ENCODE results near the gene ITGB4. TPM values are rescaled to one million over a fixed set of nuclear protein-coding genes. Genes with fewer than 3 reads are reported as not detected.

The ITGB4 gene
- total RNA-seq, 1 donor from 2014 or later: 6.6 TPM

DNA sequence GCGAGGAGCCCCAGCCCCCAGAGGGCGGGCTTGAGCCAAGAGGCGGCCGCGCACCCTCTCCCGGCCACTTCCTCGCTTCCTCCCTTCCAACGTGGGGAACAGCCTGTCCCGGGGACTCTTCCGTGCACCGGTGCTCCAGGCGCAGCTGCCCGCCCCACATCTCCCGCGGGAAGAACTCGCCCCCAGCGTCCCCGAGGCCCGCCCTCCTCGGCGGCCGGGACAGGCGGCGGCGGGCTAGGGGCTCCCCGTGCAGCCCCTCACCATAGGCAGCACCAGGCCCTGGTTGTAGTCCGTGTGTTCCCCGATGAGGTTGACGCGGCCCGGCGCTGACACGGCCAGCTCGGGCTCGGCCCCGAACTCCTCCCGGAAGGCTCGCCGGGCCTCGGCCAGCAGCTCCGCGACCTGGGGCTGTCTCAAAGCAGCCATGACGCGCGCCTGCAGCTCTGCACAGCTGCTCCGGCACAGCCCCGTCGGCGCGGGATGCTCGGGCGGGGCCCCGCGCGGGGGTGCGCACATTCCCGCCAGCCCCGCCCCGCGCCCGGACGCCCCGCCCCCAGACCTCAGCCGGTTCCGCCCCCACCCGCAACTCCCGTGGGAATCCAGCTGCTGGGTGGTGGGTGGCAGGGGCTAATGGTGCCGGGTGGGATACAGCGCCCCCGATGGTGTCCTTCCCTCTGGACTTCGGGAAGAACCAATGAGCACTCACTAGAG lies 43.6 kb downstream of the ITGB4 start, which contains the start of gene GALK1:
Gene GALK1, minus strand, starts transcription at position 482 of the 711 bp plus-strand sequence. Its CDS starts 56 bp downstream, at position 426.
- TF ChIP-seq, protein P1, sequence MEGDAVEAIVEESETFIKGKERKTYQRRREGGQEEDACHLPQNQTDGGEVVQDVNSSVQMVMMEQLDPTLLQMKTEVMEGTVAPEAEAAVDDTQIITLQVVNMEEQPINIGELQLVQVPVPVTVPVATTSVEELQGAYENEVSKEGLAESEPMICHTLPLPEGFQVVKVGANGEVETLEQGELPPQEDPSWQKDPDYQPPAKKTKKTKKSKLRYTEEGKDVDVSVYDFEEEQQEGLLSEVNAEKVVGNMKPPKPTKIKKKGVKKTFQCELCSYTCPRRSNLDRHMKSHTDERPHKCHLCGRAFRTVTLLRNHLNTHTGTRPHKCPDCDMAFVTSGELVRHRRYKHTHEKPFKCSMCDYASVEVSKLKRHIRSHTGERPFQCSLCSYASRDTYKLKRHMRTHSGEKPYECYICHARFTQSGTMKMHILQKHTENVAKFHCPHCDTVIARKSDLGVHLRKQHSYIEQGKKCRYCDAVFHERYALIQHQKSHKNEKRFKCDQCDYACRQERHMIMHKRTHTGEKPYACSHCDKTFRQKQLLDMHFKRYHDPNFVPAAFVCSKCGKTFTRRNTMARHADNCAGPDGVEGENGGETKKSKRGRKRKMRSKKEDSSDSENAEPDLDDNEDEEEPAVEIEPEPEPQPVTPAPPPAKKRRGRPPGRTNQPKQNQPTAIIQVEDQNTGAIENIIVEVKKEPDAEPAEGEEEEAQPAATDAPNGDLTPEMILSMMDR (IDR thresholded peaks at IDR 0.05; ENCODE audit: insufficient read depth, low read depth, low read length): no peak
- no peak for TF ChIP-seq EZH2 (IDR thresholded peaks at IDR 0.05; ENCODE audit: insufficient read depth, low read length)
- H3K36me3 ChIP-seq (ENCODE audit: insufficient read depth, low read length): no peaks in the 10 kb centered on the region
- H3K36me3 Mint-ChIP-seq (ENCODE audit: low read depth, unreplicated experiment): no peaks in the 10 kb centered on the region
- peaks cover 12% of the 10 kb centered on the region for H3K4me1 ChIP-seq (ENCODE audit: insufficient read depth, low read length)
- no peaks in the 10 kb centered on the region for H4K20me1 ChIP-seq (ENCODE audit: insufficient read depth, low read length)
- peak within 1 kb of the TSS; percentile 91 for H3K4me2 ChIP-seq (ENCODE audit: low read length)
- no peaks in the 10 kb centered on the region for H3K27me3 Mint-ChIP-seq (ENCODE audit: low read depth, unreplicated experiment)
- H3K4me3 ChIP-seq (ENCODE audit: insufficient read depth, low read depth, low read length): peak within 1 kb of the TSS; percentile 54
- H2AFZ ChIP-seq (ENCODE audit: low read depth, low read length): peak within 1 kb of the TSS; percentile 76
- no peak for FAIRE-seq
- no peaks in the 10 kb centered on the region for H3K27me3 ChIP-seq (ENCODE audit: insufficient read depth, low read length)
- no peaks in the 10 kb centered on the region for H3K79me2 ChIP-seq (ENCODE audit: insufficient read depth, low read length)
- peak within 1 kb of the TSS; percentile 81 for H3K4me3 Mint-ChIP-seq (ENCODE audit: unreplicated experiment)
- no peaks in the 10 kb centered on the region for H3K4me1 Mint-ChIP-seq (ENCODE audit: low read depth, unreplicated experiment)
- peak within 1 kb of the TSS; percentile 78 for H3K27ac Mint-ChIP-seq (ENCODE audit: unreplicated experiment)
- no peak within 1 kb of the TSS for H3K27ac ChIP-seq (ENCODE audit: low read depth, low read length)
- H3K9me3 ChIP-seq (ENCODE audit: insufficient read depth, low read depth, low read length): no peaks in the 10 kb centered on the region
- DNase-seq (ENCODE audit: low read depth): peak; percentile 41
- no peaks in the 10 kb centered on the region for H3K9me3 Mint-ChIP-seq (ENCODE audit: unreplicated experiment)
- H3K9ac ChIP-seq (ENCODE audit: low read length): peak within 1 kb of the TSS; percentile 75

GRCh38 chr17:75765981-75766380 lies 44.7 kb downstream of the ITGB4 start:
- Mint-ChIP-seq H3K4me3 (ENCODE audit: unreplicated experiment) (no peak overlapping the region), H3K36me3 (ENCODE audit: low read depth, unreplicated experiment) (no peaks in the 10 kb centered on the region), H3K4me1 (ENCODE audit: low read depth, unreplicated experiment) (no peaks in the 10 kb centered on the region), H3K27ac (ENCODE audit: unreplicated experiment) (no peak overlapping the region), H3K27me3 (ENCODE audit: low read depth, unreplicated experiment) (no peaks in the 10 kb centered on the region), H3K9me3 (ENCODE audit: unreplicated experiment) (no peaks in the 10 kb centered on the region)
- H3K36me3 ChIP-seq (ENCODE audit: insufficient read depth, low read length): no peaks in the 10 kb centered on the region
- TF ChIP-seq, protein P1 (IDR thresholded peaks at IDR 0.05; ENCODE audit: insufficient read depth, low read depth, low read length): no peak
- no peak for TF ChIP-seq EZH2 (IDR thresholded peaks at IDR 0.05; ENCODE audit: insufficient read depth, low read length)
- no peak overlapping the region for H3K4me3 ChIP-seq (ENCODE audit: insufficient read depth, low read depth, low read length)
- no peak overlapping the region for H3K4me2 ChIP-seq (ENCODE audit: low read length)
- DNase-seq (ENCODE audit: low read depth) (no peak), FAIRE-seq (no peak)
- H4K20me1 ChIP-seq (ENCODE audit: insufficient read depth, low read length): no peaks in the 10 kb centered on the region
- H3K4me1 ChIP-seq (ENCODE audit: insufficient read depth, low read length): peaks cover 12% of the 10 kb centered on the region
- H3K27ac ChIP-seq (ENCODE audit: low read depth, low read length): no peak overlapping the region
- no peaks in the 10 kb centered on the region for H3K9me3 ChIP-seq (ENCODE audit: insufficient read depth, low read depth, low read length)
- no peak overlapping the region for H2AFZ ChIP-seq (ENCODE audit: low read depth, low read length)
- no peaks in the 10 kb centered on the region for H3K27me3 ChIP-seq (ENCODE audit: insufficient read depth, low read length)
- H3K9ac ChIP-seq (ENCODE audit: low read length): no peak overlapping the region
- no peaks in the 10 kb centered on the region for H3K79me2 ChIP-seq (ENCODE audit: insufficient read depth, low read length)

- H3K4me2 ChIP-seq (ENCODE audit: low read length): no peak overlapping the region
- Mint-ChIP-seq H3K27me3 (ENCODE audit: low read depth, unreplicated experiment) (no peaks in the 10 kb centered on the region), H3K4me3 (ENCODE audit: unreplicated experiment) (no peak overlapping the region), H3K36me3 (ENCODE audit: low read depth, unreplicated experiment) (no peaks in the 10 kb centered on the region), H3K9me3 (ENCODE audit: unreplicated experiment) (peaks cover 1% of the 10 kb centered on the region), H3K4me1 (ENCODE audit: low read depth, unreplicated experiment) (peaks cover 3% of the 10 kb centered on the region), H3K27ac (ENCODE audit: unreplicated experiment) (no peak overlapping the region)
- DNase-seq (ENCODE audit: low read depth) (no peak), FAIRE-seq (no peak)
- H3K27ac ChIP-seq (ENCODE audit: low read depth, low read length): no peak overlapping the region
- H3K79me2 ChIP-seq (ENCODE audit: insufficient read depth, low read length): no peaks in the 10 kb centered on the region
- H3K4me1 ChIP-seq (ENCODE audit: insufficient read depth, low read length): peaks cover 12% of the 10 kb centered on the region
- no peak overlapping the region for H3K4me3 ChIP-seq (ENCODE audit: insufficient read depth, low read depth, low read length)
- no peak overlapping the region for H3K9ac ChIP-seq (ENCODE audit: low read length)
- no peaks in the 10 kb centered on the region for H3K27me3 ChIP-seq (ENCODE audit: insufficient read depth, low read length)
- no peaks in the 10 kb centered on the region for H4K20me1 ChIP-seq (ENCODE audit: insufficient read depth, low read length)
- no peak overlapping the region for H2AFZ ChIP-seq (ENCODE audit: low read depth, low read length)
- TF ChIP-seq, protein P1 (IDR thresholded peaks at IDR 0.05; ENCODE audit: insufficient read depth, low read depth, low read length): no peak
- no peak for TF ChIP-seq EZH2 (IDR thresholded peaks at IDR 0.05; ENCODE audit: insufficient read depth, low read length)
- no peaks in the 10 kb centered on the region for H3K9me3 ChIP-seq (ENCODE audit: insufficient read depth, low read depth, low read length)
- no peaks in the 10 kb centered on the region for H3K36me3 ChIP-seq (ENCODE audit: insufficient read depth, low read length)
Observed at GRCh38 chr17:75767881-75768280, 46.6 kb downstream of the ITGB4 start.
